ENCODE data around the gene NSFL1C. TPM values are rescaled to one million over a fixed set of nuclear protein-coding genes. Genes with fewer than 3 reads are reported as not detected.

NSFL1C gene
- polyA plus RNA-seq, 1 donor (not counting 4 experiments of a cell fraction or from before 2014, with no cell fraction given), result 38.8 TPM

- no peaks in the 10 kb centered on the region for H3K27me3 ChIP-seq (ENCODE audit: control insufficient read depth, extremely low read depth, insufficient read depth, low read length)
Measured at GRCh38 chr20:1396264-1396663, 70.4 kb downstream of the NSFL1C start.

DNA sequence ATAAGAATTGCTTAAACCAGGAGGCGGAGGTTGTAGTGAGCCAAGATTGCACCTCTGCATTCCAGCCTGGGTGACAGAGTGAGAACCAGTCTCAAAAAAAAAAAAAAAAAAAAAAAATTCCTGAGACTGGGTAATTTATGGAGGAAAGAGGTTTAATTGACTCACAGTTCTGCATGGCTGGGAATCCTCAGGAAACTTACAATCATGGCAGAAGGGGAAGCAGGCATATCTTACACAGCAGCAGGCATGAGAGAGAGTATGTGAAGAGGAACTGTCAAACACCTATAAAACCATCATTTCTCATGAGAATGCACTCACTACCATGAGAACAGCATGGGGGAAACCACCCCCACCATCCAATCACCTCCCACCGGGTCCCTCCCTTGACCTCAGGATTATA is 72.0 kb downstream of the NSFL1C start:
- TF ChIP-seq, protein P1, sequence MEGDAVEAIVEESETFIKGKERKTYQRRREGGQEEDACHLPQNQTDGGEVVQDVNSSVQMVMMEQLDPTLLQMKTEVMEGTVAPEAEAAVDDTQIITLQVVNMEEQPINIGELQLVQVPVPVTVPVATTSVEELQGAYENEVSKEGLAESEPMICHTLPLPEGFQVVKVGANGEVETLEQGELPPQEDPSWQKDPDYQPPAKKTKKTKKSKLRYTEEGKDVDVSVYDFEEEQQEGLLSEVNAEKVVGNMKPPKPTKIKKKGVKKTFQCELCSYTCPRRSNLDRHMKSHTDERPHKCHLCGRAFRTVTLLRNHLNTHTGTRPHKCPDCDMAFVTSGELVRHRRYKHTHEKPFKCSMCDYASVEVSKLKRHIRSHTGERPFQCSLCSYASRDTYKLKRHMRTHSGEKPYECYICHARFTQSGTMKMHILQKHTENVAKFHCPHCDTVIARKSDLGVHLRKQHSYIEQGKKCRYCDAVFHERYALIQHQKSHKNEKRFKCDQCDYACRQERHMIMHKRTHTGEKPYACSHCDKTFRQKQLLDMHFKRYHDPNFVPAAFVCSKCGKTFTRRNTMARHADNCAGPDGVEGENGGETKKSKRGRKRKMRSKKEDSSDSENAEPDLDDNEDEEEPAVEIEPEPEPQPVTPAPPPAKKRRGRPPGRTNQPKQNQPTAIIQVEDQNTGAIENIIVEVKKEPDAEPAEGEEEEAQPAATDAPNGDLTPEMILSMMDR (optimal IDR thresholded peaks at IDR 0.05 in 1 of 3, IDR thresholded peaks at IDR 0.05 in 1 of 3, conservative IDR thresholded peaks at IDR 0.05 in 1 of 3; ENCODE audit: extremely low read depth in 1 of 3, insufficient read depth in 2 of 3, low read length in 3 of 3), result no peak
- TF ChIP-seq EZH2 (IDR thresholded peaks at IDR 0.05; ENCODE audit: low read length), result no peak
- DNase-seq (ENCODE audit: low read depth, low spot score) (no peak), FAIRE-seq (no peak)
- dilution Hi-C loops (cut with MboI; ENCODE audit: extremely low pct_ligation_motif_present, low sequenced_read_pairs), result no loop called here
- no peak overlapping the region for H3K4me3 ChIP-seq (ENCODE audit: control insufficient read depth in 2 of 3, extremely low read depth in 1 of 3, insufficient read depth in 2 of 3, low read depth in 1 of 3, low read length in 3 of 3)
- H4K20me1 ChIP-seq (ENCODE audit: control insufficient read depth, extremely low read depth, insufficient read depth, low read length), result peaks cover 17% of the 10 kb centered on the region
- H3K4me1 ChIP-seq (ENCODE audit: control insufficient read depth, extremely low read depth, insufficient read depth, low read length), result peaks cover 44% of the 10 kb centered on the region
- no peak overlapping the region for H3K9ac ChIP-seq (ENCODE audit: control insufficient read depth, extremely low read depth, insufficient read depth, low read length)
- no peaks in the 10 kb centered on the region for H3K27me3 ChIP-seq (ENCODE audit: control insufficient read depth, extremely low read depth, insufficient read depth, low read length)
- peaks cover 7 to 9% of the 10 kb centered on the region in 2 experiments for H3K36me3 ChIP-seq (ENCODE audit: control insufficient read depth in 2 of 2, extremely low read depth in 1 of 2, insufficient read depth in 2 of 2, low read length in 2 of 2)
- H3K79me2 ChIP-seq (ENCODE audit: control insufficient read depth, insufficient read depth, low read length), result peaks cover 31% of the 10 kb centered on the region
- H2AFZ ChIP-seq (ENCODE audit: control insufficient read depth, low read length), result no peak overlapping the region
- H3K4me2 ChIP-seq (ENCODE audit: control insufficient read depth, extremely low read depth, insufficient read depth, low read depth, low read length), result no peak overlapping the region
- no peaks in the 10 kb centered on the region for H3K9me3 ChIP-seq (ENCODE audit: control insufficient read depth, low read depth, low read length)
- peaks cover 8% of the 10 kb centered on the region for H3K9me1 ChIP-seq (ENCODE audit: control insufficient read depth, extremely low read depth, insufficient read depth, low read length)
- no peak overlapping the region for H3K27ac ChIP-seq (ENCODE audit: control insufficient read depth, insufficient read depth, low read length)

More at GRCh38 chr20:1396264-1396663, 70.4 kb downstream of the NSFL1C start:
- Histone ChIP-seq H4K20me1 (ENCODE audit: control insufficient read depth, extremely low read depth, insufficient read depth, low read length) (peaks cover 3% of the 10 kb centered on the region), H3K4me2 (ENCODE audit: control insufficient read depth, extremely low read depth, insufficient read depth, low read depth, low read length) (peak overlapping the region; percentile 8), H3K9me3 (ENCODE audit: control insufficient read depth, low read depth, low read length) (no peaks in the 10 kb centered on the region), H2AFZ (ENCODE audit: control insufficient read depth, low read length) (peak overlapping the region; percentile 7), H3K27ac (ENCODE audit: control insufficient read depth, insufficient read depth, low read length) (no peak overlapping the region), H3K36me3 (ENCODE audit: control insufficient read depth in 2 of 2, extremely low read depth in 1 of 2, insufficient read depth in 2 of 2, low read length in 2 of 2) (peaks cover 0 to under 1% of the 10 kb centered on the region in 2 experiments), H3K79me2 (ENCODE audit: control insufficient read depth, insufficient read depth, low read length) (peaks cover 16% of the 10 kb centered on the region), H3K4me3 (ENCODE audit: control insufficient read depth in 2 of 3, extremely low read depth in 1 of 3, insufficient read depth in 2 of 3, low read depth in 1 of 3, low read length in 3 of 3) (no peak overlapping the region), H3K4me1 (ENCODE audit: control insufficient read depth, extremely low read depth, insufficient read depth, low read length) (peaks cover 44% of the 10 kb centered on the region), H3K9ac (ENCODE audit: control insufficient read depth, extremely low read depth, insufficient read depth, low read length) (no peak overlapping the region), H3K9me1 (ENCODE audit: control insufficient read depth, extremely low read depth, insufficient read depth, low read length) (peaks cover under 1% of the 10 kb centered on the region)
- no peak for DNase-seq (ENCODE audit: low read depth, low spot score)
- TF ChIP-seq, protein P1 (optimal IDR thresholded peaks at IDR 0.05 in 1 of 3, IDR thresholded peaks at IDR 0.05 in 1 of 3, conservative IDR thresholded peaks at IDR 0.05 in 1 of 3; ENCODE audit: extremely low read depth in 1 of 3, insufficient read depth in 2 of 3, low read length in 3 of 3), result no peak
- no peak for TF ChIP-seq EZH2 (IDR thresholded peaks at IDR 0.05; ENCODE audit: low read length)
- dilution Hi-C loops (cut with MboI; ENCODE audit: extremely low pct_ligation_motif_present, low sequenced_read_pairs), result no loop called here
- no peak for FAIRE-seq
